K562 (cell line): ENCODE data around the gene PCK1. TPM values are rescaled to one million over a fixed set of nuclear protein-coding genes. Genes with fewer than 3 reads are reported as not detected.

Experiments used
- ARID3B ChIP-seq: fragments of 250-450 bp; sonication (Bioruptor Pico); IDR thresholded peaks from 2 replicates; pipeline ENCODE4 v1.4.0; 2020; ENCODE audit warnings: borderline replicate concordance
- CC2D1A ChIP-seq: fragments of 450-650 bp; IDR thresholded peaks from 2 replicates; pipeline ENCODE4 v1.6.1; 2017; ENCODE audit warnings: mild to moderate bottlenecking
- CEBPG ChIP-seq, 3 experiments: fragments of 200-800 bp in 1 of 3; sonication (Bioruptor generic) in 1 of 3; sonication (generic) in 1 of 3; formaldehyde crosslinking in 1 of 3; IDR thresholded peaks in 2 of 3; conservative IDR thresholded peaks in 1 of 3; 2 replicates each; pipeline versions ENCODE4 v1.6.1 to v1.8.0; 2016 to 2022; ENCODE audit warnings: missing compliant biosample characterization in 2 of 3, missing genetic modification characterization in 2 of 3, mild to moderate bottlenecking in 1 of 3, missing genetic modification reagents in 1 of 3
- MTA1 ChIP-seq: fragments of 450-650 bp; IDR thresholded peaks from 2 replicates; pipeline ENCODE4 v1.6.1; 2017; ENCODE audit warnings: borderline replicate concordance
- NFYB ChIP-seq: IDR thresholded peaks from 2 replicates; pipeline ENCODE4 v1.6.1; 2011; ENCODE audit warnings: mild to moderate bottlenecking, moderate library complexity; ENCODE audit not compliant: insufficient read length; ENCODE audit errors: extremely low read depth
- USF1 ChIP-seq: sonication (generic); formaldehyde crosslinking; IDR thresholded peaks from 2 replicates; pipeline ENCODE4 v1.9.0; 2022; ENCODE audit warnings: mild to moderate bottlenecking, missing genetic modification reagents
- ZHX1 ChIP-seq: fragments of 150-350 bp; conservative IDR thresholded peaks from 2 replicates; pipeline ENCODE4 v1.6.1; 2014; ENCODE audit warnings: low read length
- ZNF134 ChIP-seq: fragments of 250-450 bp; sonication (Bioruptor Pico); conservative IDR thresholded peaks from 2 replicates; pipeline ENCODE4 v1.4.0; 2020
- ZNF253 ChIP-seq: fragments of 250-450 bp; sonication (Bioruptor Pico); conservative IDR thresholded peaks from 2 replicates; pipeline ENCODE4 v1.6.1; 2021; ENCODE audit warnings: mild to moderate bottlenecking
- polyA plus RNA-seq, 8 experiments: library from polyadenylated mRNA; depleted of rRNA in 4 of 8; stranded (reverse) in 5 of 8; unstranded in 3 of 8; fragments of >200 nt; fragmentation: Nextera tagmentation in 2 of 8; fragmentation: Illumina TruSeq in 1 of 8; extraction: Ambion mirVana in 2 of 8; extraction: Trizol in 1 of 8; gene quantifications; 2 replicates each; pipeline versions ENCODE4 v1.2.1 to v1.2.3, GENCODE V29; 2011 to 2014; ENCODE audit warnings: inconsistent platforms in 1 of 8, missing spikeins in 1 of 8
- total RNA-seq, 7 experiments: library from RNA; depleted of rRNA in 6 of 7; stranded (reverse); fragments of >200 nt in 6 of 7; fragmentation: Illumina TruSeq in 2 of 7; extraction: Trizol in 2 of 7; gene quantifications; 2 replicates each; pipeline versions ENCODE4 v1.2.1 to v1.2.3, GENCODE V29; 2011 to 2021; ENCODE audit warnings: low replicate concordance in 1 of 7

PCK1 gene
- total and polyA plus RNA-seq, 9 of the 15 experiments (the other 6 are each of a cell fraction or from before 2014, with no cell fraction given): 0.05 to 0.73 (median 0.15) TPM

GRCh38 chr20:57595041-57596030 is 34.4 kb downstream of the PCK1 start (continued):
- TF ChIP-seq ZHX1 (no peak), ARID3B (CRISPR knock-in tag) (no peak), ZNF253 (CRISPR knock-in tag) (no peak), ZNF134 (CRISPR knock-in tag) (0 out of 2 replicates have a peak, but pooled peaks have one; percentile 34), CC2D1A (no peak), MTA1 (no peak), NFYB (no peak), CEBPG (CRISPR knock-in tag; IDR thresholded peaks at IDR 0.05) (no peak), CEBPG (tag; conservative IDR thresholded peaks at IDR 0.05 in 1 of 2, IDR thresholded peaks at IDR 0.05 in 1 of 2) (no peak), USF1 (CRISPR knock-in tag) (0 out of 2 replicates have a peak, but pooled peaks have one; percentile 6)
